Esophagus muscularis mucosa (tissue), 4 donors: Measurements from ENCODE around the gene ADGRA1. TPM values are rescaled to one million over a fixed set of nuclear protein-coding genes. Genes with fewer than 3 reads are reported as not detected.

Experiments
- DNase-seq: peaks from one replicate; pipeline ENCODE4 v3.0.0-alpha.2; 2017; ENCODE audit errors: extremely low spot score
- H3K27ac ChIP-seq, 4 donors: fragments of 200-600 bp; sonication (generic); replicated peaks in 1 of 4; 1 replicate in 3 of 4; 2 replicates in 1 of 4; pipeline ENCODE4 v1.5.1; 2016 to 2019; ENCODE audit warnings: mild to moderate bottlenecking in 1 of 4
- H3K27me3 ChIP-seq, 4 donors: fragments of 200-600 bp; sonication (generic); one replicate each; pipeline versions ENCODE4 v1.5.1 to v1.6.0; 2016 to 2019
- H3K36me3 ChIP-seq, 4 donors: fragments of 200-600 bp; sonication (generic); one replicate each; pipeline ENCODE4 v1.5.1; 2016 to 2019
- H3K4me1 ChIP-seq, 4 donors: fragments of 200-600 bp; sonication (generic); one replicate each; pipeline ENCODE4 v1.5.1; 2016 to 2019
- H3K4me3 ChIP-seq, 4 donors: fragments of 200-600 bp; sonication (generic); 1 replicate in 2 of 4; 2 replicates in 2 of 4; pipeline ENCODE4 v1.5.1; 2016 to 2019; ENCODE audit warnings: mild to moderate bottlenecking in 4 of 4, moderate library complexity in 1 of 4
- H3K9me3 ChIP-seq, 4 donors: fragments of 200-600 bp; sonication (generic); 1 replicate in 3 of 4; 2 replicates in 1 of 4; pipeline ENCODE4 v1.5.1; 2016 to 2019
- CTCF ChIP-seq, 3 experiments: fragments of 200-600 bp in 2 of 3; fragments of 450-650 bp in 1 of 3; sonication (generic) in 2 of 3; IDR thresholded peaks; one replicate each; pipeline ENCODE4 v1.5.1; 2017 to 2019; ENCODE audit warnings: antibody characterized with exemption in 3 of 3, mild to moderate bottlenecking in 2 of 3, moderate library complexity in 1 of 3
- EP300 ChIP-seq: sonication (generic); formaldehyde crosslinking; IDR thresholded peaks from one replicate; pipeline ENCODE4 v1.6.1; 2017; ENCODE audit warnings: antibody characterized with exemption
- POLR2A ChIP-seq: fragments of 450-650 bp; IDR thresholded peaks from one replicate; pipeline ENCODE4 v1.6.1; 2017; ENCODE audit warnings: antibody characterized with exemption, moderate library complexity, mild to moderate bottlenecking, low read depth
- POLR2AphosphoS5 ChIP-seq, 2 donors: sonication (generic); formaldehyde crosslinking; IDR thresholded peaks; one replicate each; pipeline ENCODE4 v1.6.1; 2017; ENCODE audit warnings: antibody characterized with exemption in 2 of 2
- WGBS: methylation state at CpG from one replicate; pipeline ENCODE4 v1.1.5; 2018; 5-methylcytosine and 5-hydroxymethylcytosine counted together
- intact Hi-C: fragments of 100-400 bp; cut with DNase I; formaldehyde crosslinking; loops from one replicate; pipeline ENCODE4 v1.15.1; 2023
- total RNA-seq, 4 donors: library from RNA; depleted of rRNA; stranded (reverse); fragments of >200 nt; gene quantifications; one replicate each; pipeline versions ENCODE4 v1.1.0 to v1.2.1, GENCODE V29; 2016

Gene ADGRA1
- total RNA-seq, 4 donors from 2014 or later = under 0.01 to 0.06 TPM; not detected in 2

GRCh38 chr10:133101416-133101810 is 13.7 kb downstream of the ADGRA1 start:
- Histone ChIP-seq H3K27ac (no peak overlapping the region), H3K9me3 (peaks cover 0 to 7% (median 2%) of the 10 kb centered on the region in 4 donors), H3K27me3 (peaks cover 0 to 100% (median 1%) of the 10 kb centered on the region in 4 donors), H3K4me1 (peaks cover 0 to 6% (median 5%) of the 10 kb centered on the region in 4 donors), H3K4me3 (no peak overlapping the region), H3K36me3 (no peaks in the 10 kb centered on the region)
- 55% methylated on average over 9 of the region's 16 CpGs for WGBS
- TF ChIP-seq EP300 = no peak
- no peak for TF ChIP-seq POLR2AphosphoS5 (IDR thresholded peaks at IDR 0.05)
- TF ChIP-seq POLR2A = no peak
- intact Hi-C loops = no loop called here
- no peak for DNase-seq

- DNase-seq = no peak
- TF ChIP-seq POLR2A (no peak), EP300 (no peak), POLR2AphosphoS5 (IDR thresholded peaks at IDR 0.05) (no peak), CTCF (IDR thresholded peaks at IDR 0.05) (no peak)
- H3K36me3 ChIP-seq = no peaks in the 10 kb centered on the region
- intact Hi-C loops = no loop called here
- H3K27me3 ChIP-seq = peaks cover 0 to 92% (median 1%) of the 10 kb centered on the region in 4 donors
- WGBS = 87% methylated on average over 8 of the region's 29 CpGs
- H3K4me3 ChIP-seq = no peak overlapping the region
- H3K4me1 ChIP-seq = peaks cover 0 to 6% (median 5%) of the 10 kb centered on the region in 4 donors
- H3K9me3 ChIP-seq = peaks cover 0 to 18% (median 14%) of the 10 kb centered on the region in 4 donors
- no peak overlapping the region for H3K27ac ChIP-seq
Measured at GRCh38 chr10:133102415-133103095, 14.8 kb downstream of the ADGRA1 start.

- WGBS = 83% methylated on average over 11 of the region's 24 CpGs
- no peaks in the 10 kb centered on the region for H3K36me3 ChIP-seq
- H3K4me1 ChIP-seq = peaks cover 0 to 6% (median 5%) of the 10 kb centered on the region in 4 donors
- TF ChIP-seq EP300 (no peak), POLR2AphosphoS5 (IDR thresholded peaks at IDR 0.05) (no peak), POLR2A (no peak), CTCF (IDR thresholded peaks at IDR 0.05) (no peak)
- H3K27me3 ChIP-seq = peaks cover 0 to 83% (median 1%) of the 10 kb centered on the region in 4 donors
- no peak for DNase-seq
- no peak overlapping the region for H3K4me3 ChIP-seq
- H3K27ac ChIP-seq = no peak overlapping the region
- intact Hi-C loops = no loop called here
- peaks cover 0 to 27% (median 22%) of the 10 kb centered on the region in 4 donors for H3K9me3 ChIP-seq
Measured at GRCh38 chr10:133103311-133103910, 15.7 kb downstream of the ADGRA1 start.

- Histone ChIP-seq H3K36me3 (no peaks in the 10 kb centered on the region), H3K27me3 (peaks cover 0 to 74% (median 1%) of the 10 kb centered on the region in 4 donors), H3K27ac (no peak overlapping the region), H3K4me3 (no peak overlapping the region), H3K9me3 (peaks cover 0 to 36% (median 29%) of the 10 kb centered on the region in 4 donors), H3K4me1 (peaks cover 0 to 6% (median 5%) of the 10 kb centered on the region in 4 donors)
- intact Hi-C loops = no loop called here
- 58% methylated on average over 24 of the region's 40 CpGs for WGBS
- TF ChIP-seq CTCF (IDR thresholded peaks at IDR 0.05) (no peak), POLR2A (no peak), POLR2AphosphoS5 (IDR thresholded peaks at IDR 0.05) (no peak), EP300 (no peak)
- no peak for DNase-seq
Measured at GRCh38 chr10:133104068-133104962, 16.6 kb downstream of the ADGRA1 start.
